ENCODE results near the gene AAK1.

AAK1 gene

DNA sequence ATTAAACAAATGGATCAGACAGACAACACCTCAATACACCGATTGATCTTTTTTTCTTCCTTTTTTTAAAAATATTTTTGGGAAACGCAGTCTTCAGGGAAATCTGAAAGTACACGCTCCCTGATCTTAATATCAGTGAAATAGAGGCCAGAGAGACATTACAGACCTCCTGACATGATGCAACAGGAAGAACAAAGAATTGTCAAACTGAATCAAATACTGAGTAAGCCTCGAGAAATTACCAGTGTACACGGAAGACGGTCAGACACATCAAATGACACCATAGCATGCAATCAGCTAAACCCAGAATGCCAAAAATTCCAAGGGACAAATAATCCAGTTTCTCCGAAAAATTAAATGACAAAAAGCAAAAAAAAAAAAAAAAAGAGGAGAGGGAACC is 126.1 kb downstream of the AAK1 start:
- Histone ChIP-seq H3K27ac (no peak overlapping the region), H3K4me3 (no peak overlapping the region)
- no peak for TF ChIP-seq CTCF (IDR thresholded peaks at IDR 0.05)
- DNase-seq (ENCODE audit: low spot score) = no peak

GRCh38 chr2:69514819-69515218 is 128.7 kb downstream of the AAK1 start:
- DNase-seq (ENCODE audit: low spot score) = no peak
- H3K4me3 ChIP-seq = no peak overlapping the region
- no peak for TF ChIP-seq CTCF (IDR thresholded peaks at IDR 0.05)
- peak overlapping the region in 1 of 2 donors; percentile 26 for H3K27ac ChIP-seq

- TF ChIP-seq CTCF (IDR thresholded peaks at IDR 0.05) = no peak
- no peak overlapping the region for H3K27ac ChIP-seq
- DNase-seq (ENCODE audit: low spot score) = no peak
- no peak overlapping the region for H3K4me3 ChIP-seq
Measured at GRCh38 chr2:69514406-69514805, 129.1 kb downstream of the AAK1 start.

GRCh38 chr2:69512446-69512845 is 131.1 kb downstream of the AAK1 start:
- no peak for TF ChIP-seq CTCF (IDR thresholded peaks at IDR 0.05)
- Histone ChIP-seq H3K4me3 (no peak overlapping the region), H3K27ac (no peak overlapping the region)
- DNase-seq (ENCODE audit: low spot score) = no peak

GRCh38 chr2:69510204-69510603 is 133.3 kb downstream of the AAK1 start:
- Histone ChIP-seq H3K4me3 (no peak overlapping the region), H3K27ac (no peak overlapping the region)
- DNase-seq (ENCODE audit: low spot score) = no peak
- TF ChIP-seq CTCF (IDR thresholded peaks at IDR 0.05) = no peak

GRCh38 chr2:69509750-69510140 is 133.8 kb downstream of the AAK1 start:
- DNase-seq (ENCODE audit: low spot score) = no peak
- TF ChIP-seq CTCF (IDR thresholded peaks at IDR 0.05) = no peak
- no peak overlapping the region for H3K4me3 ChIP-seq
- H3K27ac ChIP-seq = no peak overlapping the region

DNA sequence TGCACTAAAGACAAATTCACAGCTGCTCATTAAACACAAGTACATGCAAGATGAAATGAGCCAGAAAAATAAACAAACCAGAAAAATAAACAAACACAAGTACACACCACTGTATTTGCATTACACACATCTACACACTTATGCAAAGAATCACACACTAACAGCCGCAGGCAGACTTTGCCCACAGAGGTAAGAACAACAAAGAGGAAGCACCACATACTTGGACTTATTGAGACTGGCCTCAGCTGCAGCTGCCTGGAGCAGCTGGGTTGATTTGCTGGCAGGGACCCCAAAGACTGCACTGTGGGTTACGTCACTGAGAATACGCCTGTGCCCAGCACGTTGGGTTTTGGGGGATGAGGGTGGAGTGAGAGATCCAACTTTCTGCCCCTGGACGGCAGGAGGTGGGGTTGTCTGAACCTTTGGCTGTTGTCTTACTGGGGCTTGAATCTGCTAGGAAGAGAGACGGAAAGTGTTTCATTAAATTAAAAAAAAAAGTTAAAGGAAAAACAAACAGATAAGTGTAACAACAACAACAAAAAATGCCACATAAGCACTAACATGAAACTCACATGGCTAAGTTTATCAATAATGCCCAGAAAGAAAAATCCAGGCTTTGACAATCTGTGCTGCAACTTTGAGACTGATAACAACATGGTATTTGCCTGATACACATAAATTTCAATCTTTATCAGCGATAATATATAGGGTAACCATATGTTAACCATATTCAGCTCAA is 134.4 kb downstream of the AAK1 start:
- no peak for DNase-seq (ENCODE audit: low spot score)
- no peak for TF ChIP-seq CTCF (IDR thresholded peaks at IDR 0.05)
- no peak overlapping the region for H3K27ac ChIP-seq
- H3K4me3 ChIP-seq = no peak overlapping the region
